Subcutaneous abdominal adipose tissue (tissue), 5 donors: ENCODE results near the gene CSF1.
A peak's percentile ranks its signal among the peaks of the same experiment; 100 is the strongest.

ENCODE experiments used
- H3K27ac ChIP-seq: one replicate; pipeline ENCODE4 v1.7.0; 2013; ENCODE audit warnings: low read depth, mild to moderate bottlenecking, inconsistent platforms, low read length, moderate library complexity
- H3K27me3 ChIP-seq, 5 donors: one replicate each; pipeline ENCODE4 v1.7.0; 2013; ENCODE audit warnings: low read length in 5 of 5, inconsistent platforms in 1 of 5; ENCODE audit not compliant: control insufficient read depth in 5 of 5, insufficient read depth in 4 of 5
- H3K36me3 ChIP-seq, 5 donors: one replicate each; pipeline ENCODE4 v1.7.0; 2013; ENCODE audit warnings: low read length in 5 of 5; ENCODE audit not compliant: control insufficient read depth in 5 of 5, insufficient read depth in 5 of 5
- H3K4me1 ChIP-seq, 5 donors: one replicate each; pipeline ENCODE4 v1.7.0; 2013; ENCODE audit warnings: low read length in 5 of 5, mild to moderate bottlenecking in 3 of 5, moderate library complexity in 1 of 5; ENCODE audit not compliant: control insufficient read depth in 5 of 5, insufficient read depth in 5 of 5
- H3K4me3 ChIP-seq, 5 donors: one replicate each; pipeline ENCODE4 v1.7.0; 2013; ENCODE audit warnings: low read length in 5 of 5, low read depth in 1 of 5
- H3K9ac ChIP-seq, 5 donors: one replicate each; pipeline ENCODE4 v1.7.0; 2013; ENCODE audit warnings: low read length in 5 of 5, mild to moderate bottlenecking in 4 of 5, moderate library complexity in 3 of 5
- H3K9me3 ChIP-seq, 5 donors: one replicate each; pipeline ENCODE4 v1.7.0; 2013; ENCODE audit warnings: low read length in 5 of 5; ENCODE audit not compliant: control insufficient read depth in 5 of 5
- donor health status: healthy.
- donor health status: healthy.
- donor health status: healthy.
- donor health status: healthy.
- donor health status: healthy.

Gene CSF1

DNA sequence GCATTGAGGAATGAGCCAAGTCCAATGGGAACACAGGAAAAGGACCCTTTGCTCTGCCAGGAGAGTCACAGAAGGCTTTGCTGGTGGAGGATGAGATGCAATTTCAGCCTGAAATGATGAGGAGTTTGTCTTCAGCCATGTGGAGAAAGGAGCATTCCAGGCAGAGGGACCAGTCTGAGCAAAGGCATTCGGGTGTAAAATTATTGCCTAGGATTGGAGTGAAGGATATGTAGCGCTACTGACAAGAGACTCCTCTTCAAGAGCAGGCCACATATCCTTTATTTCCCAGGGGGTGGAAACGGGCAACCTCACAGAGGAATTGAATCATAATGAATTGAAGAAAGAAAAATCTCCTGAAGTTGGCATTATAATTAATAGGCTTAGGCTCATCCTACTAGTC, 1.1 kb upstream of the CSF1 start:
- H3K27ac ChIP-seq: peak overlapping the region; percentile 79
- no peak overlapping the region for H3K4me3 ChIP-seq
- H3K4me1 ChIP-seq: peaks cover 14 to 67% (median 44%) of the 10 kb centered on the region in 5 donors
- H3K9me3 ChIP-seq: no peaks in the 10 kb centered on the region
- H3K27me3 ChIP-seq: no peaks in the 10 kb centered on the region
- peaks cover 0 to 6% (median 5%) of the 10 kb centered on the region in 5 donors for H3K36me3 ChIP-seq
- H3K9ac ChIP-seq: peak overlapping the region in 1 of 5 donors; percentile 71

DNA sequence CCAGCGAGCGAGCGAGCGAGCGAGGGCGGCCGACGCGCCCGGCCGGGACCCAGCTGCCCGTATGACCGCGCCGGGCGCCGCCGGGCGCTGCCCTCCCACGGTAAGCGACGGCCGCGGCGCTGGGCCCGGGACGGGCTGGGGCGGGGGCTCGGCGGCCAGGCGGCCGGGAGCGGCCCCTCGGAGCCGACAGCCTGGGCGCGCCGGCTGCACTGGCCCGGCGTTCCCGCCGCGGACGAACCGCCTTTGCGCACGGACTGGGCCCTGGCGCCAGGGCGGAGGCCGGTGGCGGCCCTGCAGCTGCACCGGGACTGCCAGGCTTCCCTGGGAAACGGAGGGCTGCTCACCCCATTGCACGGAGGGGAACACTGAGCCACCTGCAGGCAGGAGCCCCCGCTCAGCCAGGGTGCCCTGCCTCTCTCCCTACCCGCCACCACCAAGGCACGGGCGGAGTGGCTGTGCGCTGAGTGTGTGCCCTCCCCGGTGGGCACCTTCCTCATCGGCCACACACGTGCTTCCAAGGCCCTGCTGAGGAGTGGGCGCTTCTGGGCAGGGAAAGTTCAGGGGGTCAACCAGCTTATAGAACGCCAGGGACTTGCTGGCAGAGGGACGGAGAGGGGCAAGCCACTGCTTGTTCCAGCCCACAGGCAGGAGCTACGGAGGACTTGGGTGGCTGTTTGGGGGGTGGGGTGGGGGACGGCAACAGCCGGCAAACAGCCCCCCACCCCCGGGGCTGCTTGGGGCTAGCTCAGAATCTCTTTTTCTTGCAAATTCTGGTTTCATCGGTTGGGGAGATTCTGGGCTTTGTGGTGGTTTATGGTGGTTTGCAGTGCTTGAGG, 532 bp downstream of the CSF1 start:
- Histone ChIP-seq H3K4me1 (peaks cover 15 to 74% (median 50%) of the 10 kb centered on the region in 5 donors), H3K9me3 (no peaks in the 10 kb centered on the region), H3K27ac (peak overlapping the region; percentile 88), H3K9ac (peak overlapping the region; percentile 40 to 89 (median 80)), H3K36me3 (peaks cover under 1 to 20% (median 16%) of the 10 kb centered on the region in 5 donors), H3K27me3 (no peaks in the 10 kb centered on the region), H3K4me3 (peak overlapping the region; percentile 77 to 94 (median 88))

DNA sequence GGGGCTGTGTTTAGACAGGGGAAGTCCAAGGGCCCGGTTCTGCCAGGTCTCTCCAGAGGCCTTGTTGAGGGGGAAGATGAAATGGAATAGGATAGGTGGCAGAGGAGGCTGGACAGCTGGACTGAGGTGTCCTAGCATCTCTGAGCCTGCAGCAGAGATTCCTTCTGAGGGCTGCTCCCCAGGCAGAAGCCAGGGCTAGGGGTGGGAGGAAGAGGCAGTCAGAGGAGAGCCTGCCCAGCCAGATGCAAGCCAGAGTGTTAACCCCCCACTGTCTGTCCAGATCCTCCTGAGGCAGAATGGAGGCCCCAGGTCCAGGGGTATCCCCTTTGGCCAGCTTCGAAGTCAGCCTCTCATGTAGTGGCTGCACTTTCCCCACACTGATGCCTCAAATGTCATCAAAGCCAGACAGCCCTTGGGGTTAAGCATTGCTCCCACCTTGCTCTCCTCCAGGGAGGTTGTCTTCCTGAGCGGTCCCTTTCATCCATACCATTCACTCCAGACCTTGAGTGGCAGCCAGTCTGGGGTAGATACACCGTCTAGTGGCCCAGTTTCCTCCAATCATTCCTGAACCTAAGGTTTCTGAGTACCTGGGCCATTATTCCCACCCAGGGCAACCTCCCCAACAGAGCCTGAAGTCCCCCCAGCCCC, 1.7 kb downstream of the CSF1 start:
- Histone ChIP-seq H3K27ac (peak overlapping the region; percentile 88), H3K9ac (peak overlapping the region; percentile 40 to 89 (median 80)), H3K4me1 (peaks cover 11 to 62% (median 50%) of the 10 kb centered on the region in 5 donors)

DNA sequence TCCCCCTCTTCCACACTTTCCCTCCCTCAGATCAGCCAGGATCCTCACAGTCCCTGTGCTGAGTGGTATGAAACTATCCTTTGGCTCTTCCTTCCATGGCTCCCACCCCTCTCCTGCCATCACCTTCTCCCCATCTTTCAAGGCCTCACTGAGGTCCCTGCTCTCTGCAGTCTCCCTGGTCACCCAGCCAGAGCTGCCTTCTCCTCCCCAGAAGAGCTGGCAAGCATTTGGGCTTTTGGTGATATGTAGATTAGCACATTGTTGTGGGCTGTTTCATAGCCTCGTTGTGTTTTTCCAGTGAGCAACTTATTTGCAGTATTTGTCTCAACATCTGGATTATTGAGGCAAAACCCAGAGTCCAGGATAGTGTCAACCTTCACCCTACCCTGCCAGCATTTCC, 2.2 kb downstream of the CSF1 start:
- H3K4me1 ChIP-seq: peaks cover 11 to 60% (median 50%) of the 10 kb centered on the region in 5 donors
- H3K9ac ChIP-seq: peak overlapping the region; percentile 40 to 89 (median 80)
- peak overlapping the region; percentile 77 to 94 (median 88) for H3K4me3 ChIP-seq
- H3K27ac ChIP-seq: peak overlapping the region; percentile 88
- H3K36me3 ChIP-seq: peaks cover 10 to 36% (median 33%) of the 10 kb centered on the region in 5 donors
- H3K27me3 ChIP-seq: no peaks in the 10 kb centered on the region
- H3K9me3 ChIP-seq: no peaks in the 10 kb centered on the region

More for the DNA sequence above, 1.7 kb downstream of the CSF1 start:
- H3K36me3 ChIP-seq: peaks cover 6 to 31% (median 28%) of the 10 kb centered on the region in 5 donors
- peak overlapping the region; percentile 77 to 94 (median 88) for H3K4me3 ChIP-seq
- H3K27me3 ChIP-seq: no peaks in the 10 kb centered on the region
- H3K9me3 ChIP-seq: no peaks in the 10 kb centered on the region

GRCh38 chr1:109913360-109913879, 2.8 kb downstream of the CSF1 start:
- no peaks in the 10 kb centered on the region for H3K9me3 ChIP-seq
- peak overlapping the region; percentile 77 to 94 (median 88) for H3K4me3 ChIP-seq
- H3K27ac ChIP-seq: peak overlapping the region; percentile 88

DNA sequence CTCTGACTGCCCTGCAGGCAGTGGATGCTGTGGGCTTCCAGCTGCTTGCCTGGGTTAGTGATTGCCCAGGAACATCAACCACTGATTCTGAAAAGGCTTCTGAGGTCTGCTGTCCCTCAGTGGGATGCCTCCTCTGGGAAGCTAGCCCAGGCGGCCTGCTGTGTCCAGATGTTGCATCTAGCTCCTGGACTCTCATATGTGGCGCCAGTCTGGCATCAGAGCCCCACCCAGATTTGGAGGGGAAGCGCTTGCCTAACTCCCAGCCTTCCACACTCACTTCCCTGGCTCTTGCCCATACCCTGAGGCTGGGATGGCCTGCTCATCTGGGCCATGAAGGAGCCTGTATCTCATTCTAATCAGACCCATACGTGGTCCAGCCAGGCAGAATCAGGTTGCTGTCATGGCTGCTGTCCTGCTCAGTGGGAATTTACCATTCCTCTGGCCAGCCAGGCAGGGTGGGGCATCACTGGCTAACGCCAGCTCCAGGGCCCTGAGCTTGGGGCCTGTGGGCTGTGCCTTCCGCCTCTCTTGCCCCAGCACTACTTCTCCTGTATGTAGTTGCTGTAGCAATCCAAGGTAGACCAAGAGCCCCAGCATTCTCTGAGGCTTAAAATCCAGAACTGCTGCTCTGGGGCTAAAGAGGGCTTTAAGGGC, 4.1 kb downstream of the CSF1 start:
- Histone ChIP-seq H3K4me3 (peak overlapping the region; percentile 22 to 94 (median 88)), H3K36me3 (peaks cover 12 to 54% (median 50%) of the 10 kb centered on the region in 5 donors), H3K27me3 (no peaks in the 10 kb centered on the region), H3K27ac (peak overlapping the region; percentile 88), H3K4me1 (peaks cover 11 to 64% (median 56%) of the 10 kb centered on the region in 5 donors), H3K9me3 (no peaks in the 10 kb centered on the region), H3K9ac (peak overlapping the region in 2 of 5 donors; percentile 44 to 89)

More at GRCh38 chr1:109913360-109913879, 2.8 kb downstream of the CSF1 start:
- Histone ChIP-seq H3K4me1 (peaks cover 11 to 66% (median 52%) of the 10 kb centered on the region in 5 donors), H3K27me3 (no peaks in the 10 kb centered on the region), H3K9ac (peak overlapping the region; percentile 40 to 89 (median 70)), H3K36me3 (peaks cover 12 to 42% (median 38%) of the 10 kb centered on the region in 5 donors)

DNA sequence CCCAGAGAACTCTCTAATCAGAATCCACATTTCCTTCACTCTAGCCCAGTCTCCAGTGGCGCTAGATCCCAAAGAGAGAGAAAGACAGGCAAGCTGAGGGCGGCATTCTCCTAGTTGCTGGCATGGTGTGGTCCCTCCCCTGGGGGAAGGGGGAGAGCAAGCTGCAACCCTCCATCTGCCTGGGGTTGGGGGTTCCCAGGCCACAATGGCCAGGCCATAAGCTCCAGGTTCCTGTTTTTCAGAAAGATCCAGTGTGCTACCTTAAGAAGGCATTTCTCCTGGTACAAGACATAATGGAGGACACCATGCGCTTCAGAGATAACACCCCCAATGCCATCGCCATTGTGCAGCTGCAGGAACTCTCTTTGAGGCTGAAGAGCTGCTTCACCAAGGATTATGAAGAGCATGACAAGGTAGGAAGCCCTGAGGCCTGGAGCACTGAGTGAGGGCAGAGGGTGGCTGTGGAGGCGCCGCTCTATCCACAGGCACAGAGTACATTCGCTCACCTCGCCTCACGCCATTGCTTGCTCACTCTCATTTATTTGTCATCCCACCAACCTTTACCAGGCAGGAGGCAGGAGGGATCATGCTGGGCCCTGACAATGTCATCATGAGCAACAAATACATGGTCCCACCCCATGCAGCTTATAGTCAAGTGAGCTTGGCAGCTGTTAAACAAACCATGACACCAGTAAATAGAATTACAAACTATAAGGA, 6.6 kb downstream of the CSF1 start:
- Histone ChIP-seq H3K27ac (peak overlapping the region; percentile 2), H3K4me3 (no peak overlapping the region), H3K9ac (no peak overlapping the region), H3K4me1 (peaks cover 8 to 49% (median 39%) of the 10 kb centered on the region in 5 donors), H3K36me3 (peaks cover 17 to 78% (median 73%) of the 10 kb centered on the region in 5 donors), H3K9me3 (no peaks in the 10 kb centered on the region), H3K27me3 (no peaks in the 10 kb centered on the region)

GRCh38 chr1:109917768-109918606, 7.3 kb downstream of the CSF1 start:
- peak overlapping the region in 1 of 5 donors; percentile 1 for H3K9ac ChIP-seq
- no peak overlapping the region for H3K27ac ChIP-seq
- peaks cover 17 to 85% (median 81%) of the 10 kb centered on the region in 5 donors for H3K36me3 ChIP-seq
- H3K4me1 ChIP-seq: peaks cover 8 to 41% (median 31%) of the 10 kb centered on the region in 5 donors
- H3K27me3 ChIP-seq: no peaks in the 10 kb centered on the region
- H3K4me3 ChIP-seq: no peak overlapping the region
- H3K9me3 ChIP-seq: no peaks in the 10 kb centered on the region
